Esophagus muscularis mucosa (tissue), 4 donors: Measurements from ENCODE around the gene SGK1. TPM values are rescaled to one million over a fixed set of nuclear protein-coding genes. Genes with fewer than 3 reads are reported as not detected.
"Not testable (repeated sequence)": the region's sequence is repeated elsewhere in the genome, so short reads cannot be mapped to it uniquely, and the experiment has no call there.

Experiments
- DNase-seq: peaks from one replicate; pipeline ENCODE4 v3.0.0-alpha.2; 2017; ENCODE audit errors: extremely low spot score
- H3K27ac ChIP-seq, 4 donors: fragments of 200-600 bp; sonication (generic); replicated peaks in 1 of 4; 1 replicate in 3 of 4; 2 replicates in 1 of 4; pipeline ENCODE4 v1.5.1; 2016 to 2019; ENCODE audit warnings: mild to moderate bottlenecking in 1 of 4
- H3K27me3 ChIP-seq, 4 donors: fragments of 200-600 bp; sonication (generic); one replicate each; pipeline versions ENCODE4 v1.5.1 to v1.6.0; 2016 to 2019
- H3K36me3 ChIP-seq, 4 donors: fragments of 200-600 bp; sonication (generic); one replicate each; pipeline ENCODE4 v1.5.1; 2016 to 2019
- H3K4me1 ChIP-seq, 4 donors: fragments of 200-600 bp; sonication (generic); one replicate each; pipeline ENCODE4 v1.5.1; 2016 to 2019
- H3K4me3 ChIP-seq, 4 donors: fragments of 200-600 bp; sonication (generic); 1 replicate in 2 of 4; 2 replicates in 2 of 4; pipeline ENCODE4 v1.5.1; 2016 to 2019; ENCODE audit warnings: mild to moderate bottlenecking in 4 of 4, moderate library complexity in 1 of 4
- H3K9me3 ChIP-seq, 4 donors: fragments of 200-600 bp; sonication (generic); 1 replicate in 3 of 4; 2 replicates in 1 of 4; pipeline ENCODE4 v1.5.1; 2016 to 2019
- CTCF ChIP-seq, 3 experiments: fragments of 200-600 bp in 2 of 3; fragments of 450-650 bp in 1 of 3; sonication (generic) in 2 of 3; IDR thresholded peaks; one replicate each; pipeline ENCODE4 v1.5.1; 2017 to 2019; ENCODE audit warnings: antibody characterized with exemption in 3 of 3, mild to moderate bottlenecking in 2 of 3, moderate library complexity in 1 of 3
- EP300 ChIP-seq: sonication (generic); formaldehyde crosslinking; IDR thresholded peaks from one replicate; pipeline ENCODE4 v1.6.1; 2017; ENCODE audit warnings: antibody characterized with exemption
- POLR2A ChIP-seq: fragments of 450-650 bp; IDR thresholded peaks from one replicate; pipeline ENCODE4 v1.6.1; 2017; ENCODE audit warnings: antibody characterized with exemption, moderate library complexity, mild to moderate bottlenecking, low read depth
- POLR2AphosphoS5 ChIP-seq, 2 donors: sonication (generic); formaldehyde crosslinking; IDR thresholded peaks; one replicate each; pipeline ENCODE4 v1.6.1; 2017; ENCODE audit warnings: antibody characterized with exemption in 2 of 2
- WGBS: methylation state at CpG from one replicate; pipeline ENCODE4 v1.1.5; 2018; 5-methylcytosine and 5-hydroxymethylcytosine counted together
- intact Hi-C: fragments of 100-400 bp; cut with DNase I; formaldehyde crosslinking; loops from one replicate; pipeline ENCODE4 v1.15.1; 2023
- total RNA-seq, 4 donors: library from RNA; depleted of rRNA; stranded (reverse); fragments of >200 nt; gene quantifications; one replicate each; pipeline versions ENCODE4 v1.1.0 to v1.2.1, GENCODE V29; 2016

SGK1 gene
- total RNA-seq, 4 donors from 2014 or later, result 30.7 to 52.8 (median 43.9) TPM

GRCh38 chr6:134196568-134197193, 121.2 kb downstream of the SGK1 start:
- Histone ChIP-seq H3K4me3 (no peak overlapping the region), H3K27me3 (no peaks in the 10 kb centered on the region), H3K36me3 (no peaks in the 10 kb centered on the region), H3K27ac (no peak overlapping the region), H3K4me1 (no peaks in the 10 kb centered on the region), H3K9me3 (no peaks in the 10 kb centered on the region)
- DNase-seq, result peak; percentile 34
- intact Hi-C loops, result no loop called here
- no peak for TF ChIP-seq POLR2AphosphoS5 (IDR thresholded peaks at IDR 0.05)
- no peak for TF ChIP-seq POLR2A
- TF ChIP-seq CTCF (IDR thresholded peaks at IDR 0.05), result no peak
- no peak for TF ChIP-seq EP300
- 94% methylated on average over 11 of the region's 11 CpGs for WGBS

GRCh38 chr6:134195985-134196384, 121.9 kb downstream of the SGK1 start:
- peak; percentile 14 for DNase-seq
- Histone ChIP-seq H3K27ac (no peak overlapping the region), H3K9me3 (no peaks in the 10 kb centered on the region), H3K4me3 (no peak overlapping the region), H3K4me1 (no peaks in the 10 kb centered on the region), H3K27me3 (no peaks in the 10 kb centered on the region), H3K36me3 (no peaks in the 10 kb centered on the region)
- intact Hi-C loops, result no loop called here
- no peak for TF ChIP-seq CTCF (IDR thresholded peaks at IDR 0.05)
- no peak for TF ChIP-seq POLR2AphosphoS5 (IDR thresholded peaks at IDR 0.05)
- no peak for TF ChIP-seq POLR2A
- no peak for TF ChIP-seq EP300
- WGBS, result 89% methylated on average over 3 of the region's 3 CpGs

- H3K4me1 ChIP-seq, result no peaks in the 10 kb centered on the region
- H3K4me3 ChIP-seq, result no peak overlapping the region
- H3K27me3 ChIP-seq, result no peaks in the 10 kb centered on the region
- no peak overlapping the region for H3K27ac ChIP-seq
- intact Hi-C loops, result no loop called here
- WGBS, result 70% methylated on average over 3 of the region's 3 CpGs
- no peak for TF ChIP-seq CTCF (IDR thresholded peaks at IDR 0.05)
- no peak for DNase-seq
- H3K36me3 ChIP-seq, result no peaks in the 10 kb centered on the region
- no peaks in the 10 kb centered on the region for H3K9me3 ChIP-seq
Measured at GRCh38 chr6:134195164-134195906, 122.6 kb downstream of the SGK1 start.

GRCh38 chr6:134193536-134194498, 124.1 kb downstream of the SGK1 start:
- 95% methylated on average over 6 of the region's 6 CpGs for WGBS
- Histone ChIP-seq H3K36me3 (no peaks in the 10 kb centered on the region), H3K27ac (no peak overlapping the region), H3K4me1 (no peaks in the 10 kb centered on the region), H3K27me3 (no peaks in the 10 kb centered on the region), H3K9me3 (no peaks in the 10 kb centered on the region), H3K4me3 (no peak overlapping the region)
- peak; percentile 34 for DNase-seq
- intact Hi-C loops, result no loop called here
- no peak for TF ChIP-seq CTCF (IDR thresholded peaks at IDR 0.05)
- no peak for TF ChIP-seq POLR2AphosphoS5 (IDR thresholded peaks at IDR 0.05)
- TF ChIP-seq EP300, result no peak
- no peak for TF ChIP-seq POLR2A

- H3K4me3 ChIP-seq, H3K27me3 ChIP-seq, H3K27ac ChIP-seq, H3K4me1 ChIP-seq, H3K9me3 ChIP-seq, intact Hi-C loops, H3K36me3 ChIP-seq: not testable (repeated sequence)
- 91% methylated on average over 8 of the region's 8 CpGs for WGBS
- peak; percentile 14 for DNase-seq
Measured at GRCh38 chr6:134192609-134193008, 125.3 kb downstream of the SGK1 start.
